AG20443 (cell line): ENCODE data around the gene DIP2A.

Experiments
- DNase-seq: peaks from one replicate; pipeline ENCODE4 v3.0.0; 2012; ENCODE audit warnings: low spot score, mixed read lengths

DIP2A gene, protein sequence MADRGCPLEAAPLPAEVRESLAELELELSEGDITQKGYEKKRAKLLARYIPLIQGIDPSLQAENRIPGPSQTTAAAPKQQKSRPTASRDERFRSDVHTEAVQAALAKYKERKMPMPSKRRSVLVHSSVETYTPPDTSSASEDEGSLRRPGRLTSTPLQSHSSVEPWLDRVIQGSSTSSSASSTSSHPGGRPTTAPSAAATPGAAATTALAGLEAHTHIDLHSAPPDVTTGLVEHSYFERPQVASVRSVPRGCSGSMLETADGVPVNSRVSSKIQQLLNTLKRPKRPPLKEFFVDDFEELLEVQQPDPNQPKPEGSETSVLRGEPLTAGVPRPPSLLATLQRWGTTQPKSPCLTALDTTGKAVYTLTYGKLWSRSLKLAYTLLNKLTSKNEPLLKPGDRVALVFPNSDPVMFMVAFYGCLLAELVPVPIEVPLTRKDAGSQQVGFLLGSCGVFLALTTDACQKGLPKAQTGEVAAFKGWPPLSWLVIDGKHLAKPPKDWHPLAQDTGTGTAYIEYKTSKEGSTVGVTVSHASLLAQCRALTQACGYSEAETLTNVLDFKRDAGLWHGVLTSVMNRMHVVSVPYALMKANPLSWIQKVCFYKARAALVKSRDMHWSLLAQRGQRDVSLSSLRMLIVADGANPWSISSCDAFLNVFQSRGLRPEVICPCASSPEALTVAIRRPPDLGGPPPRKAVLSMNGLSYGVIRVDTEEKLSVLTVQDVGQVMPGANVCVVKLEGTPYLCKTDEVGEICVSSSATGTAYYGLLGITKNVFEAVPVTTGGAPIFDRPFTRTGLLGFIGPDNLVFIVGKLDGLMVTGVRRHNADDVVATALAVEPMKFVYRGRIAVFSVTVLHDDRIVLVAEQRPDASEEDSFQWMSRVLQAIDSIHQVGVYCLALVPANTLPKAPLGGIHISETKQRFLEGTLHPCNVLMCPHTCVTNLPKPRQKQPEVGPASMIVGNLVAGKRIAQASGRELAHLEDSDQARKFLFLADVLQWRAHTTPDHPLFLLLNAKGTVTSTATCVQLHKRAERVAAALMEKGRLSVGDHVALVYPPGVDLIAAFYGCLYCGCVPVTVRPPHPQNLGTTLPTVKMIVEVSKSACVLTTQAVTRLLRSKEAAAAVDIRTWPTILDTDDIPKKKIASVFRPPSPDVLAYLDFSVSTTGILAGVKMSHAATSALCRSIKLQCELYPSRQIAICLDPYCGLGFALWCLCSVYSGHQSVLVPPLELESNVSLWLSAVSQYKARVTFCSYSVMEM (N-terminal part only)

DNA sequence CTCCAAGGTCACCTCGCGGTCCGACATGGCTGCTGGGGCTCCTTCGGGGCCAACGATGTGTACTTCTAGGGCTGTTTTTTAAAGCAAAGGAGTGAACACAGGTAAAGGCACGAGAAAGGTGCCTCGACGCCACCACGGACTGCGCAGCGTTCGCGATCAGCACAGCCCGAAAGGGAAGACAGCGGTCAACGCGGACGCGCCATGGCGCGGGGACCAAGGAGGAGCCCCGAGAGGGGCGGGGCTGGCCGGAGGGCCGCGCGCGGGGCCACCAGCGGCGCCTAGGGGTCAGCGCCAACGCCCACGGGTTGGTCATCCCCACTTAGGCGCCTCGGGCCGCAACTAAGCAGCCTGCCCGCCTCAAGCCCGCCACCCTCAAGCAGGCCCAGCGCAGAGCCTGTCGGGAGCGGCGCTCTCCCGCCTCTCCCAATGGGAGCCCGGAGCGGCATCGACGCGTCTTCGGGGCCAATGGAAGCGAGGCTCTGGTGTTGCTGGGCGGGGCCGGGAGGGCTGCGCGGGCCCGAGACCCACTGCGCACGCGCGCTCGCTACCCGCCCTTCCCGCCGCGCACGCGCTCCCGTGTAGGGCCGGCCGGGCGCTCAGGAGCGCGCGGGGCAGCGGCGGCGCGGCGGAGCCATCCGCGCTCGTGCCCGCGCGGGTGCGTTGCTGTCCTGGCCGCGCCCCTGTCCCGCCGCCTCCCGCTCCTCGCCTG lies at the start of gene DIP2A:
DIP2A (plus strand) TSS at position 577 of the 709 bp plus-strand sequence. CDS start 241 bp downstream, outside the sequence.
- DNase-seq: peak; percentile 100

- no peak for DNase-seq
Measured at GRCh38 chr21:46409641-46410406, 48.9 kb upstream of the DIP2A start.

- DNase-seq: no peak
Measured at GRCh38 chr21:46410516-46410915, 48.2 kb upstream of the DIP2A start.

- DNase-seq: no peak
Measured at GRCh38 chr21:46411236-46411635, 47.5 kb upstream of the DIP2A start.

- no peak for DNase-seq
Measured at GRCh38 chr21:46411691-46412090, 47.0 kb upstream of the DIP2A start.

DNA sequence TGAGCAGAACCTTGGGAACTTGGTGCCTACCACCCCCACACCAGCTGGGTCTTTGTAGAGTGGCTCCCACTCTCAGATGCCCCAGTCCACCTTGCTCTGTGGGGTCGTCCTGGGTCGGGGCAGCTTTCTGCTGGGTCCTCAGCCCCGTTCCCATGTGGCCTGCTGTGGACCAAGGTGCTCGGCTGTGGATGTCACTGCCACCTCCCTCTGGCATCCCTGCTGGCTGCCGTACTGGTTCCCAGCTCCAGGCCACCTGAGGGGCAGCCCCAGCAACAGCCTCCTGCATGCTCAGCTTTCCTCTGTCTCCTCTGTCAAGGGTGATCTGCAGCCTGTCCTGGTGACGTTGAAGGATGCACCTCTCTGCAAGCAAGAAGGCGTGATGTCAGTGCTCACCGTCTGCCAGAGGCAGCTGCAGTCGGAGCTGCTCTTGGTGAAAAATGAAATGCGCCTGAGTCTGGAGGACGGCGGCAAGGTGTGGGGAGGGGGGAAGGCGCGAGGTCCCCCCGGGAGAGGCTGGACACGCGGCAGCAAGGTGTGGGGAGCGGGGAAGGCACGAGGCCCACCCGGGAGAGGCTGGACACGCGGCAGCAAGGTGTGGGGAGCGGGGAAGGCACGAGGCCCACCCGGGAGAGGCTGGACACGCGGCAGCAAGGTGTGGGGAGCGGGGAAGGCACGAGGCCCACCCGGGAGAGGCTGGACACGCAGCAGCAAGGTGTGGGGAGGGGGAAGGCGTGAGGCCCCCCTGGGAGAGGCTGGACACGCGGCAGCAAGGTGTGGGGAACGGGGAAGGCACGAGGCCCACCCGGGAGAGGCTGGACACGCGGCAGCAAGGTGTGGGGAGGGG lies 45.9 kb upstream of the DIP2A start:
- DNase-seq: no peak

- DNase-seq: no peak
Measured at GRCh38 chr21:46413365-46413696, 45.4 kb upstream of the DIP2A start.

- DNase-seq: no peak
Measured at GRCh38 chr21:46414965-46415275, 43.8 kb upstream of the DIP2A start.

GRCh38 chr21:46416551-46416950 lies 42.1 kb upstream of the DIP2A start:
- DNase-seq: no peak

DNA sequence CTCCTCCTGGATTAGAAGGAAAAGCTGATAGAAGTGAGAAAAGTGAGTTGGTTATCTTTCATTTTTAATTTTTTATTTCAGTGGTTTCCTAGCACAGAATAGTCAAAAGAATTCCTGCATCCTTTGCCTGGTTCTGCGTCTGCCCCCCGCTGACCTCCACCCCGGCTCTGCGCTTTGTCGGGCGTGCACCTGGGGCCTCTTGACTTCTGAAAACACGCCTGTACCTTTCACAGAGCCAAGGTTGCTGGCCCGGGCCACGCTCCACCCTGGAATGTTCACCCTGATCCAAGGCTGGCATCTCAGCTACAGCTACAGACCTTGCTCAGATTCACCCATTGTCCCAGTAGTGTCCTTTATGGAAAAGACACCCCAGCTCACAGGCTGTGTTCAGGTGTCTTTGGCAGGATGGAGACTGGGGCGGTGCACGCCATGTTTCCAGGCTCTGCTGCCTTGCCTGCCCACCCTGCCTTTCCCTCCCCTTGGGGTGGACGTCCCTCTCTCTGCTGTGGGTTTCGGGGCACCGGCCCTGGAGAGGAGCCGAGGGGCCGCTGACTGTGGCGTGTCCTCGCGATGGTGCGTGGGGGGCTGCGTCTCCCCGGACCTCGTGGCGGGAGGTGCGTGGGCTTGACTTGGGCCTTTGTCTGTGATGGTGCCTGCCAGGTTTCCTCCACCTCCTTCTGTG lies 40.3 kb upstream of the DIP2A start:
- DNase-seq: no peak

DNA sequence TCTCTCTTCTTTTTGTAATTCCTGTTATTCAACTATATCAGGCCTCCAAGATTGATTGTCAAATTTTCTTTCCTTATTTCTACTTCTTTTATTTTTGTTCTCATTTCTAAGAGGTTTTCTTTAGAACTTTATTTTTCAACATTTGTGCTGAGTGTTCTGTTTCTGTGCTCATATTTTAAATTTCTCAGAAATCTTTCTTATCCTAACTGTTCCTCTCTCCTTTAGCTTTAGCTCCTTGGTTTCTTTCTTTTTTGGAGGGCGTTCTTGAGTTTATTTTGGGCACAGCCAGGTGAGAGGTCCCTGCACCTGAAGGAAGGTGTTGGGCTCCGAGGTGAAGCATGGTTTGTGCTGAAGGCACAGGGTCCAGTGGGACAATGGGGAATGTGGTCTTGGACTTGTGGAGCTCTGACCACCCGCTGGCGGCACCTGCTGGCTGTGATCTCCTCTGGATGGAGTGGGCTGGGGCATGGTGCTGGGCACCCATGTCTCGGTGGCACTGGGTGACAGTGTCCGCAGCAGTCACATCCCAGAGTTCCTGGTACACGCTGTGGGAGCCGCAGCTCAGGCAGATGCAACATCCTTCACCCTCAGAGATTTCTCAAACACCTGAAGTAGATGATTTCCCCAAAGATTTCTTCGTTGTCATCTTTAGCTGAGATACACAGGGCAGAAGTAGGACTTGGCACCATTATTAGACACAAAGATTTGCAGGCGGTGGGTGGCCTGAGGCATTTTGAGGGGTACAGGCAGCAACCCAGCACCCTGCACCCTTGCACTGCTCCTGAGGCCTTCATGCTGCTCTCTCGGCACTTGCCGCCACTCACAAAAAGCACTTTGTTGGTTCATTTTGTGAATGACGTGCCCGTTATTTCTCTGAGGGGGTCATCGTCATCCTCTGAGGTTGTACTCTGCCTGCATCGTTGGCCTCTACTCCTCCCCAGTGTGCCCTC lies 38.2 kb upstream of the DIP2A start:
- no peak for DNase-seq

DNA sequence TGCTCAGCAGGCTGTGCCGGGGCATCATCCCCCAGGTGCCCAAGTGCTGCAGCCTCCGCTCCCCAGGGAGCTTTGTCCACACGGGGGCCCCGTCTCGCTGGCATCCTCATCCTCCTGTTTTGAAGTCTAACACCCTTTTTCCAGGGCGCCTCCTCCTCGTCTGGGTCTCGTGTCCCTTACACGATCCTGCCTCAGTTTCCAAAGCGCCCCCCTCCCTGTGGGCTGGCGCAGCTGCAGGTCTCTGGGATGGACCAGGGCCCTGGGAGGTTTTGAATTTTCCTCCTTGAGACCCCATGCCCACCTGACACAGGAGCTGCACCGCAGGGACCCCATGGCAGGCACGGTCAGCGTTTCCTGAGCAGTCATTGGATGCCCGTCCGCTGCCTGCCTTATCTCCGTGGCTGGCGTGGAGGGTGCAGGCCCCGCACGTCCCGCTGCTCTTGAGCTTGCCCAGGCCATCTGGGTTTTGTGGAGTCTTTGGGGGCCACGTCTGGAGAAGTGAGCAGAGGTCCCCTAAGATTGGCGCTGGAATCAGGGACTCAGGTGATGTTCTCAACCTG lies 37.4 kb upstream of the DIP2A start:
- DNase-seq: no peak

GRCh38 chr21:46421756-46422555 lies 36.7 kb upstream of the DIP2A start:
- DNase-seq: no peak

- no peak for DNase-seq
Measured at GRCh38 chr21:46422636-46423241, 36.0 kb upstream of the DIP2A start.

- DNase-seq: no peak
Measured at GRCh38 chr21:46423546-46424038, 35.1 kb upstream of the DIP2A start.

DNA sequence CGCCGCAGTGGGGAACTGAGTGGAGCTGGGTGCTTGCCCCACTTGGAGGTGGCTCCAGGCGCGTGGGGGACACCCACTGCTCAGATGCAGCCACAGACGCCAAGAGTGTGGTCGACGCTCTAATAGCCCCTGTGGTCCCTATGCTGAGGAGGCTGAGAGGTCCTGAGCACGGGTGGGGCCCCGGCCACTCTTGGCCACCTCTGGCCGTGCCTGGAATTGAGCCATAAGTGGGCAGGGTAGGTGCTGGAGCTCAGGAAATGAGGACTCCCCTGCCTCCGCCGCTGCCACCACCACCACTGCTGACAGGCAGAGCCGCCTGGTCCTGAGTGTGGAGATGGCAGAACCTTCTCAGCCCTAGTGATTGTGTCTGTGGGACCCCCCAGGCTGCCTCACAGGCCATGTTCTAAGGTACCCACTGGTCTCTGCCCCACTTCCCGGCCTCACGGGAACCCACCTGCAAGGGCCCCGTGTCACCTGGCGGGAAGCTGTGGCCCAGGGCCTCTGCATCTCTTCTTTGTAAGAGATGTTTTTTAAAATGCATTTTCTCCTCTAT lies 34.6 kb upstream of the DIP2A start:
- no peak for DNase-seq
